Measurements from ENCODE around the gene CT45A10. TPM values are rescaled to one million over a fixed set of nuclear protein-coding genes. Genes with fewer than 3 reads are reported as not detected.
"Not testable (repeated sequence)": the region's sequence is repeated elsewhere in the genome, so short reads cannot be mapped to it uniquely, and the experiment has no call there.

The CT45A10 gene
- total RNA-seq, 1 donor from 2014 or later, result not detected

DNA sequence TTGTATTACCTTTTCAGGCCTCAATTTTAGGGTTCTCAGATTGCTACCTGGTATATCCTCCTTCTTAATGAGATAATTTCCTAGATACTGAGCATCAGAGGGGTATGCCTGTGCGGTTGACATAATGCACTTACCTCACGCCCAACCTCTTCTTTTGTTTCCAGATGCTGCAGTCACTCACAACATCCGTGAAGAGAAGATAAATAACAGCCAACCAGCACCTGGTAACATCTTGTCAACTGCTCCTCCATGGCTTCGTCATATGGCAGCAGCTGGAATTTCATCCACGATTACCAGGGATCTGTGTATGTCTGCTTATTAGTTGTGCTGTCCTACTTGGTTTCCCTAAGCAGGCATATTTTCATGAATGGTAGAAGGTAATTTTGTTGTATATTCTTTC, 17.0 kb upstream of the CT45A10 start:
- H3K4me3 ChIP-seq (ENCODE audit: low read depth, low read length), result no peak overlapping the region
- no peaks in the 10 kb centered on the region for H3K27me3 ChIP-seq (ENCODE audit: control insufficient read depth, insufficient read depth, low read length)
- no peak for FAIRE-seq

DNA sequence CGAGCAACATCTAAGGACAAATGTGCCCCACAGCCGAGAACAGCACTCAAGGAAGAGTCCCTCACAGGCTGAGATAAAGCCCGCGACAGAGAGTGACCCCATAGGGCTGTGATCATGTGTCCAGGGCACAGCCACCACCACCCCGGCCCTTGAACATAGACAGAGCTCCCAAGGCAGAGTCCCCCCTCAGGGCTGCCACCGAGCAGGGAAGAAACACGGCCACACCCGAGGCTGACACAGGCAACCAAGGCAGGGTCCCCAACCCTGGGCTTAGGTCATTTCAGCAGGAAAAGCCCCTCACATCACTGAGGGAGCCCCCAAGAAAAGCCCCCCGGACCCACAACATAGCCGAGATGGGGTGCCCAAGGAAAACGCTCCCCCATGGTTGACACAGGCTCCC, 463 bp downstream of the CT45A10 start:
- Histone ChIP-seq H3K36me3 (ENCODE audit: control insufficient read depth, insufficient read depth, low read length) (no peaks in the 10 kb centered on the region), H3K4me3 (ENCODE audit: low read depth, low read length) (no peak overlapping the region), H3K27me3 (ENCODE audit: control insufficient read depth, insufficient read depth, low read length) (no peaks in the 10 kb centered on the region)
- TF ChIP-seq, protein P1, sequence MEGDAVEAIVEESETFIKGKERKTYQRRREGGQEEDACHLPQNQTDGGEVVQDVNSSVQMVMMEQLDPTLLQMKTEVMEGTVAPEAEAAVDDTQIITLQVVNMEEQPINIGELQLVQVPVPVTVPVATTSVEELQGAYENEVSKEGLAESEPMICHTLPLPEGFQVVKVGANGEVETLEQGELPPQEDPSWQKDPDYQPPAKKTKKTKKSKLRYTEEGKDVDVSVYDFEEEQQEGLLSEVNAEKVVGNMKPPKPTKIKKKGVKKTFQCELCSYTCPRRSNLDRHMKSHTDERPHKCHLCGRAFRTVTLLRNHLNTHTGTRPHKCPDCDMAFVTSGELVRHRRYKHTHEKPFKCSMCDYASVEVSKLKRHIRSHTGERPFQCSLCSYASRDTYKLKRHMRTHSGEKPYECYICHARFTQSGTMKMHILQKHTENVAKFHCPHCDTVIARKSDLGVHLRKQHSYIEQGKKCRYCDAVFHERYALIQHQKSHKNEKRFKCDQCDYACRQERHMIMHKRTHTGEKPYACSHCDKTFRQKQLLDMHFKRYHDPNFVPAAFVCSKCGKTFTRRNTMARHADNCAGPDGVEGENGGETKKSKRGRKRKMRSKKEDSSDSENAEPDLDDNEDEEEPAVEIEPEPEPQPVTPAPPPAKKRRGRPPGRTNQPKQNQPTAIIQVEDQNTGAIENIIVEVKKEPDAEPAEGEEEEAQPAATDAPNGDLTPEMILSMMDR (IDR thresholded peaks at IDR 0.05; ENCODE audit: insufficient read depth, low read length, severe bottlenecking), result no peak
- no peak for DNase-seq (ENCODE audit: low read depth)
- no peak for FAIRE-seq

More for the DNA sequence above, 17.0 kb upstream of the CT45A10 start:
- TF ChIP-seq, protein P1 (IDR thresholded peaks at IDR 0.05; ENCODE audit: insufficient read depth, low read length, severe bottlenecking), result no peak
- no peak for DNase-seq (ENCODE audit: low read depth)
- no peaks in the 10 kb centered on the region for H3K36me3 ChIP-seq (ENCODE audit: control insufficient read depth, insufficient read depth, low read length)

DNA sequence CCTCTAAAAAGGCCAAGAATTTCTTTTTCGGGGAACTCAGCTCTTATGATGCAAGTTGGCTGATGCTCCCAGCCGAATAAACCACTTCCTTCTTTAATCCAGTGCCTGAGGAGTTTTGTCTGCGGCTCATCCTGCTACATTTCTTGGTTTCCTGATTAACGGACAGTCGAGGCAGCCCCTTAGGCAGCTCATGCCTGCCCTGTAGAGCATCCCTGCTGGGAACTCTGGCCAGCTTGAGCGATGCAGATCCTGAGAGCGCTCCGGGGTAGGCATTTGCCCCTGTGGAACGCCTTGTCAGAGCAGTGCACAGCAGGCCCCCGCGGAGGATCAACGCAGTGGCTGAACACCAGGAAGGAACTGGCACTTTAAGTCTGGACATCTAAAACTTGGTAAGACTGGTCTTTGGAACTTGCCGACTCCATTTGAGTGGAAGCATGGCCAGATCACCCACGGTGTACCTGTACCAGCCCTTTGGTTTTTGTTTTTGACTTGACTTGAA, 3.1 kb downstream of the CT45A10 start:
- H3K27me3 ChIP-seq (ENCODE audit: control insufficient read depth, insufficient read depth, low read length), result no peaks in the 10 kb centered on the region
- TF ChIP-seq, protein P1 (IDR thresholded peaks at IDR 0.05; ENCODE audit: insufficient read depth, low read length, severe bottlenecking), result no peak
- no peaks in the 10 kb centered on the region for H3K36me3 ChIP-seq (ENCODE audit: control insufficient read depth, insufficient read depth, low read length)
- FAIRE-seq (no peak), DNase-seq (ENCODE audit: low read depth) (no peak)
- no peak overlapping the region for H3K4me3 ChIP-seq (ENCODE audit: low read depth, low read length)

DNA sequence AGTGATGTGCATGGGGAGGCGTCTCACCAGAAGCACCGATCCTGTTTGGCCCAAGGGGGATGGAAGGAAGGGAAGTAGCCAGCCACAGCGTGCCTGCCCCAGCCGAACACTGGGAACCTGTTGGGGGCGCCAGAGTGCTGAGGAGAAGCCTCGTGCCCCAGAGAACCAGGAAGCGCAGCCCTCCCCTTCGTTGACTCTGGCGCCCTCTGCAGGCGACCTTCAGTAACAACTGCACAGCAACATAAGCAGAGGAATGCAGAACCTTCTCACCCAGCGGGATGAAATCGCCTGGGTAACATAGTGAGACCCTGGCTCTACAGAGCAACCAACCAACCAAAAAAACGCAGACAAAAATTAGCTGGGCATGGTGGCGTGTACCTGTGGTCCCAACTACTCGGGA, 4.3 kb downstream of the CT45A10 start:
- H3K4me3 ChIP-seq (ENCODE audit: low read depth, low read length); DNase-seq (ENCODE audit: low read depth); H3K27me3 ChIP-seq (ENCODE audit: control insufficient read depth, insufficient read depth, low read length); FAIRE-seq; H3K36me3 ChIP-seq (ENCODE audit: control insufficient read depth, insufficient read depth, low read length): not testable (repeated sequence)

DNA sequence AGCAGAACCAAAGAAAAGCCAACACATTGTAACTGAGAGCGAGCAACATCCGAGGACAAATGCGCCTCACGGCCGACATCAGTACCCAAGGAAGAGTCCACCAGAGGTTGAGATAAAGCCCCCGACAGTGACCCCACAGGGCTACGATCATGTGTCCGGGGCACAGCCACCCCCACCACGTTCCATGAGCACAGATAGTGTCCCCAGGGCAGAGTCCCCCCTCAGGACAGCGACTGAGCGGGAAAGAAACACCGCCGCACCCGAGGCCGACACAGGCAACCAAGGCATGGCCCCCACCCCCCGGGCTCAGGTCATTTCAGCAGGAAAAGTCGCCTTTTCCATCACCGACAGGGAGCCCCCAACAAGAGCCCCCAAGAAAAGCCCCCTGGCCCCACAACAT, 5.0 kb downstream of the CT45A10 start:
- H3K4me3 ChIP-seq (ENCODE audit: low read depth, low read length); DNase-seq (ENCODE audit: low read depth); FAIRE-seq; H3K27me3 ChIP-seq (ENCODE audit: control insufficient read depth, insufficient read depth, low read length); H3K36me3 ChIP-seq (ENCODE audit: control insufficient read depth, insufficient read depth, low read length): not testable (repeated sequence)

DNA sequence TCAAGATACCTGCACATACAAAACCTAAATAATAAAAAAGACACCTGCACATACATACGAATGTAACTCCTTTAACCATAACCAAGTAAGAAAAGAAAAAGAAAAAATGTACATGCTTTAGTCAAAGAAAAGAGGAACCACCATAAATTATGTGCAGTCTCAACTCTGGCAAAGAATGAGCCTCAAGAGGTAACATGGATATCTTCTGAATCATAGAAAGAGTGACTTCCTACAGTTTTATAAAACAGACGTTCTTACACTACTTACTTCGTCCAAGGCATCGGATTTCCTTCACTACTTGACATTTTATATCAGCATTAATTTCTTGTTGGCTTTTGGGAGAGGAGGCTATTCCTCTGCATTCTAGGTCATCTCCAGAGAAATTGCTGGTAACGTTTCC, 10.5 kb downstream of the CT45A10 start:
- H3K4me3 ChIP-seq (ENCODE audit: low read depth, low read length); DNase-seq (ENCODE audit: low read depth); H3K36me3 ChIP-seq (ENCODE audit: control insufficient read depth, insufficient read depth, low read length); H3K27me3 ChIP-seq (ENCODE audit: control insufficient read depth, insufficient read depth, low read length); FAIRE-seq: not testable (repeated sequence)

DNA sequence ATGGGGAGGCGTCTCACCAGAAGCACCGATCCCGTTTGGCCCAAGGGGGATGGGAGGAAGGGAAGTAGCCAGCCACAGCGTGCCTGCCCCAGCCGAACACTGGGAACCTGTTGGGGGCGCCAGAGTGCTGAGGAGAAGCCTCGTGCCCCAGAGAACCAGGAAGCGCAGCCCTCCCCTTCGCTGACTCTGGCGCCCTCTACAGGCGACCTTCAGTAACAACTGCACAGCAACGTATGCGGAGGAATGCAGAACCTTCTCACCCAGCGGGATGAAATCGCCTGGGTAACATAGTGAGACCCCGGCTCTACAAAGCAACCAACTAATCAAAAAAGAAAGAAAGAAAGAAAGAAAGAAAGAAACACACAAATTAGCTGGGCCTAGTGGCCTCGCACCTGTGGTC, 21.5 kb downstream of the CT45A10 start, which contains the start of gene CT45A9:
CT45A9 (minus strand) TSS at position 101 of the 400 bp plus-strand sequence. CDS start 3,751 bp downstream, outside the sequence.
- FAIRE-seq; H3K4me3 ChIP-seq (ENCODE audit: low read depth, low read length); H3K36me3 ChIP-seq (ENCODE audit: control insufficient read depth, insufficient read depth, low read length); H3K27me3 ChIP-seq (ENCODE audit: control insufficient read depth, insufficient read depth, low read length); DNase-seq (ENCODE audit: low read depth): not testable (repeated sequence)

DNA sequence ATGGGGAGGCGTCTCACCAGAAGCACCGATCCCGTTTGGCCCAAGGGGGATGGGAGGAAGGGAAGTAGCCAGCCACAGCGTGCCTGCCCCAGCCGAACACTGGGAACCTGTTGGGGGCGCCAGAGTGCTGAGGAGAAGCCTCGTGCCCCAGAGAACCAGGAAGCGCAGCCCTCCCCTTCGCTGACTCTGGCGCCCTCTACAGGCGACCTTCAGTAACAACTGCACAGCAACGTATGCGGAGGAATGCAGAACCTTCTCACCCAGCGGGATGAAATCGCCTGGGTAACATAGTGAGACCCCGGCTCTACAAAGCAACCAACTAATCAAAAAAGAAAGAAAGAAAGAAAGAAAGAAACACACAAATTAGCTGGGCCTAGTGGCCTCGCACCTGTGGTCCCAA, 38.8 kb downstream of the CT45A10 start, which contains the start of gene CT45A8:
CT45A8 (minus strand) TSS at position 101 of the 400 bp plus-strand sequence. CDS start 3,755 bp downstream, outside the sequence.
- H3K27me3 ChIP-seq (ENCODE audit: control insufficient read depth, insufficient read depth, low read length); H3K36me3 ChIP-seq (ENCODE audit: control insufficient read depth, insufficient read depth, low read length); H3K4me3 ChIP-seq (ENCODE audit: low read depth, low read length); FAIRE-seq; DNase-seq (ENCODE audit: low read depth): not testable (repeated sequence)

DNA sequence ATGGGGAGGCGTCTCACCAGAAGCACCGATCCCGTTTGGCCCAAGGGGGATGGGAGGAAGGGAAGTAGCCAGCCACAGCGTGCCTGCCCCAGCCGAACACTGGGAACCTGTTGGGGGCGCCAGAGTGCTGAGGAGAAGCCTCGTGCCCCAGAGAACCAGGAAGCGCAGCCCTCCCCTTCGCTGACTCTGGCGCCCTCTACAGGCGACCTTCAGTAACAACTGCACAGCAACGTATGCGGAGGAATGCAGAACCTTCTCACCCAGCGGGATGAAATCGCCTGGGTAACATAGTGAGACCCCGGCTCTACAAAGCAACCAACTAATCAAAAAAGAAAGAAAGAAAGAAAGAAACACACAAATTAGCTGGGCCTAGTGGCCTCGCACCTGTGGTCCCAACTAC, 56.1 kb downstream of the CT45A10 start, which contains the start of gene CT45A7:
CT45A7 (minus strand) TSS at position 101 of the 400 bp plus-strand sequence. CDS start 3,747 bp downstream, outside the sequence.
- H3K36me3 ChIP-seq (ENCODE audit: control insufficient read depth, insufficient read depth, low read length); H3K27me3 ChIP-seq (ENCODE audit: control insufficient read depth, insufficient read depth, low read length); FAIRE-seq; H3K4me3 ChIP-seq (ENCODE audit: low read depth, low read length); DNase-seq (ENCODE audit: low read depth): not testable (repeated sequence)
